ENCODE data around the gene PDZD7.
"Not testable (repeated sequence)": the region's sequence is repeated elsewhere in the genome, so short reads cannot be mapped to it uniquely, and the experiment has no call there.

PDZD7 gene

DNA sequence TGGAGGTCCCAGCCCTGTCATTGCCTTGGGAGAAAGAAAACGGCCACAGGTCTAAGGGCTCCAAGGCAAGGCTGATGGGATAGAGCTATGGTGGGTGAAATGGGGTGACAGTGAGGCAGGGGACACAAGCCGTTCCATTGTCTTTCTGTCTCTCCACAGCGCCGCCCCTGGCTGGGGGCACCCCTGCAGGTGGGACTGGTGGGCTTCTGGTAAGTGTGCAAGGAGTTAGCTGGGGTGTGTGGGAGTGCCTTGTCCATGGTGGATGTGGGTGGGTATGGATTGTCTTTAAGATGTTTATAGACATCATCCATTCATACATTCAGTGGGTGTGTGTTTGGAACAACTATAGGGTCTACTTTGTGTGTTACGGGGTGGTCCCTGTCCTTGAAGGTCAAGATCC is 7.6 kb upstream of the PDZD7 start:
- DNase-seq: no peak

- DNase-seq: no peak
These were observed 5.8 kb upstream of the PDZD7 start for GRCh38 chr10:101036726-101037125.

- DNase-seq: no peak
These were observed 5.2 kb upstream of the PDZD7 start for GRCh38 chr10:101035916-101036702.

- DNase-seq: no peak
These were observed 4.4 kb upstream of the PDZD7 start for GRCh38 chr10:101035314-101035713.

DNA sequence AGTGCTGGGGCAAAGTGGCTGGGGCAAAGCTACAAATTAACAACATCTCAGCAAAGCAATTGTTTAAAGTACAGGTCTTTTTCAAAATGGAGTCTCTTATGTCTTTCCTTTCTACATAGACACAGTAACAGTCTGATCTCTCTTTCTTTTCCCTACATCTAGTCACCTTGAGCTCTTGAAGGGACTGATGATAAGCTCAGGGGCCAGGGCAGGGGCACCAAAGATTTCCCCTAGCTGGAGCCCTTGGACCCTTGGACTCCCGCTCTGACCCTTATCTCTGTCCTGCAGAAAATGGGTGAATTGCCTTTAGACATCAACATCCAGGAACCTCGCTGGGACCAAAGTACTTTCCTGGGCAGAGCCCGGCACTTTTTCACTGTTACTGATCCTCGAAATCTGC is 3.5 kb upstream of the PDZD7 start:
- not testable (repeated sequence) for DNase-seq

- no peak for DNase-seq
These were observed 2.3 kb upstream of the PDZD7 start for GRCh38 chr10:101033276-101033675.

- DNase-seq: peak; percentile 37 to 46
These were observed 1.8 kb upstream of the PDZD7 start for GRCh38 chr10:101032637-101033224.

- peak; percentile 78 to 87 for DNase-seq
These were observed 1.1 kb upstream of the PDZD7 start for GRCh38 chr10:101031796-101032636.

- DNase-seq: no peak
These were observed 317 bp downstream of the PDZD7 start for GRCh38 chr10:101030496-101031127.

DNA sequence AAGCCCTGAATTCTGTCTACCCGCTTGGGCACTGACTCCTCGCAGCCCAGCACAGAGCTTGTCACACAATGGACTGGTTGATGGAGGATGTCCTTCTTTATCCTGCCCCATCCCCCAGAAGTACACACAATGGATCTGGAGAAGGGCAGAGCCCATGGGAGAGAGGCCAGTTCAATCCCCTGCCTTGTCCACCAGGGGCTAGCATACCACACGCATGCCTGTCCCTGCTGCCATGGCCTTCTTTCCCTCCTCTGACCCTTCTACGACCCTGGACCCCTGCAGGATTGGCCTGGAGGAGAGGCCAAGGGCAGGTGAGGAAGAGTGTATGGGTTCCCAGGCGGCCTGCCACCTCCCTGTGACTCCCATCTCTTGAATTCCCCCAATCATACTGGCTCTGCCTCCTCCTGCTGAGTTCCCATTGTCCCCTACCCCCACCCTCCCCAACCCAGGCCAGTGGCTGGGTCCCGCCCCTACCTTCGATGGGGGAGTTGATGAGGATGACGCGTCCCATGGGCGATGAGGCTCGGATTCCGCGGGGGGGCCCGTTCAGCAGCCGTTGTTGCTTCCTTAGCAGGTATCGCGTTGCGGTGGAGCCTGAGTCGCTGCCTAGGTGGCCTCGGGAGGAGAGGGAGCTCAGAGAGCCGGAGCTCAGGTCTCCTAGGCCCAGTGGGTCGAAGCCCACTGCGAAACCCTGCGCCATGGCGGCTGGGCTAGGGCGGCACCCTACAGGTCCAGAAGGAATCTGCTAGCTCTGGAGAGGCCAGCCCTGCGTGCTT is 1.2 kb downstream of the PDZD7 start:
- no peak for DNase-seq

- no peak for DNase-seq
These were observed 2.2 kb downstream of the PDZD7 start for GRCh38 chr10:101028446-101029337.

DNA sequence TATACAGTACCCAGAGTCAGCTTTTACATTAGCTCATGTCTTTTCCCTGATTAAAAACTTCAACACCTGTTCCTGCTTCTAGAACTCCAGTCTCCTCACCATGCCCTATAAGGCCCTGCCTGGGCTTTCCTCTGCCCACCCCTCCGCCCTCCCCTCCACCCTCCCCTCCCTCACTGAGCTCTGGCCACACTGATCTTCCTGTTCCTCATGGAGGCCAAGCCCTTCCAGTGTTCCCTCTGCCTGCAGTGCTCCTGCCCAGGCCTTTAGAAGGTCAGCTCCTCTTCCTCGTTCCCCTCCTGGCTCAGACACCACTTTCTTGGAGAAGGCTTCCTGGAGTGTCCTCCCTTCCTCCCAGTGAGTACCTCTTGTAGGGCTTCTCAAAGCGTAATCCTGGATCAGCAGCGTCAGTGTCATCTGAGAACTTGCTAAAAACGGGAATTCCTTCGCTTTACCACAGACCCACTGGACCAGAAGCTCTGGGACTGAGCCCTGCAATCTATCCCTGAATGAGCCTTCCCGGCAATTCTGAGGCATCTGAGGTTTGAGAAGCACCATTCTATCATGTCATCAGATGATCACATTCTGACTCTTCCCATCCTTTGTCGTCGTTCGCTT is 3.7 kb downstream of the PDZD7 start:
- no peak for DNase-seq

DNA sequence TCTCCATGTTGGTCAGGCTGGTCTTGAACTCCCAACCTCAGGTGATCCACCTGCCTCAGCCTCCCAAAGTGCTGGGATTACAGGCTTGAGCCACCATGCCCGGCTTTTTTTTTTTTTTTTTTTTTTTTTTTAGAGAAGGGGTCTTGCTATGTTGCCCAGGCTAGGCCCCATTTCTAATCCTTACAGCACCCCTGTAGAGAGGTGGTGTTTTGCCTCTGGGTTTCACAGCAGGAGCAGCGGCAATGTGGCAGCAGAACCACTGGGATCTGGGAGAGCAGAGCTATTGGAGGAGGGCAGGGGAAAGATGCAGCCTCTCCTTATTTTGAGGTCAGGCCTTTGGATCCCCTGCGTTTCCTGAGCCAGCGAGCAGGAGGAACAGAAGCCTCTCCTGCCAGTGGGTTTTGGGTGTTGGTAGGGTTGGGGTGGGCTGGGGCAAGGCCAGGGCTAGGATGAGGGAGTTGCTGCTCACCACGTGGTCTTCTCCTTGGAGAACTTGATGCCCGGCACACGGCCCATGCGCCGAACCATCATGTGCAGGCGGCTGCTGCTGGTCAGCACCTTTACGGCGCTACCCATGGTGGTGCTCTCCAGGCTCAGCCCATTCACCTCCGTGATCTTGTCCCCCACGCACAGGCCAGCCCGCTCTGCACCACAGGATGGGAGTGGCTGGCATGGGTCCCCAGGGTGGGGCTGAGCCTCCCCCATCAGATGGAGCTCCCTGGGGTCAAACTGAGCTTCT is 7.8 kb downstream of the PDZD7 start:
- DNase-seq: no peak

DNA sequence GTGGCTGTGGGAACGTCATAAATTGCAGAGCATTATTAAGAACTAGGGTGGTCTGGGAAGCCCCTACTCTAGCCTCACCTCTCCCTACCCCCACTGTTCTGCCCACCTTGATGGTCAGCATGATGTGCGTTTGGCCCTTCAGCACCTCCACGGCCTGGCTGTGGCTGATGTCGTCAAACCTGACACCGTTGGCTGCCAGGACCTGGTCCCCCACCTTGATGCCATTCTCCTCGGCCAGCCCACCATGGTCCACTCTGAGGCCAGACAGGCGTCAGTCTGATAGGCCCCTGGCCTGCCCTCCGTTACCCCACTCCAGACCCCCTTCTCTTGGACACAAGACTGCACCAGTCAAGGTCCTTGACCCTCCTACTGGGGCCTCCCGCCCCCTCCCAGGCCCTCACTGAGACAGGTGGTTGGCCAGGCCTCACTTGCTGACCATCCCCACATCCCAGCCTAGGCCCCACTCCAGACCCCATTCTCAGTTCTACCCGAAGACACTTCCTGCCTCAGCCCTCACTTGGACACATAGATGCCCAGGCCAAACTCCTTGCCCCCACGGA is 9.2 kb downstream of the PDZD7 start:
- no peak for DNase-seq

GRCh38 chr10:101021239-101021638 is 9.7 kb downstream of the PDZD7 start:
- no peak for DNase-seq

DNA sequence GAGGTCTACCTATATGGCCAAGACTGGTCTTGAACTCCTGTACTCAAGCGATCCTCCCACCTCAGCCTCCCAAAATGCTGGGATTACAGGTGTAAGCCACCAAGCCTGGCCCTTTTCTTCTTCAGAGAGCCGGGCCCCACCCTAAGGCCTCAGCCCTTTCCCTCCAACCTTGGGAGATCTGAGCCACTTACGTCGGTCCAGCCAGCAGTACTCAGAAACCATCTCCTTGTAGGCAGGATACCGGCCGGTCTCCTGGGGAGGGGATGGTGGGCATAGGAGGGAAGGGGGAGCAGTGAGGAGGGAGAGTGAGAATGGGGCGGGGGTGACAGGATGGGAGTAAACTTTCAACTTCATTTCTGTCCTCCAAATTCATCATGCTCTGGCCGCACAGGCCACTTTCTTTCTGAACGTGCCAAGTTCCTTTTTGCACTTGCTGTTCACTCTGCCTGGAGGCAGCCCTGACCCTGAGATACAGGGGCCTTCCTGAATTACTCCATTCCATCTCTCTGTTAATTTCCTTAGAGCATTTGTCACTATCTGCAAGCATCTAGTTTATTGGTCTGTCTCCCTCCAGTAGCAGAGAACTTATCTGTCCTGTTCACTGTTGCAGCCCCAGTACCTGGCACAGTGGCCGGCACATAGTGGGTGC is 10.4 kb downstream of the PDZD7 start:
- DNase-seq: no peak

DNA sequence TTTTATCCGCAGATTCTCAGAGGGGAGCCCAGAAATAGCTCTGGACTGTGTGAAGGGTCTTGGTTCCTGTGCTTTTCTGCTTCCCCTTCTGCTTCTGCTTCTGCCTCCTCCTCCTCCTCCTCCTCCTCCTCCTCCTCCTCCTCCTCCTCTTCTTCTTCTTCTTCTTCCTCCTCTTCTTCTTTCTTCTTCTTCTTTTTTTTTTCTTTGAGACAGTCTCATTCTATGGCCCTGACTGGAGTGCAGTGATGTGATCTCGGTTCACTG is 11.6 kb downstream of the PDZD7 start:
- DNase-seq: no peak

- DNase-seq: peak; percentile 58 to 75
These were observed 12.1 kb downstream of the PDZD7 start for GRCh38 chr10:101018600-101019439.

Data from CD4-positive, alpha-beta T cell treated with Interferon alpha-2 for 1 hour (primary cell).